HEK293 (cell line): ENCODE results near the gene ADAMTSL3.

Experiments
- CTCF ChIA-PET: fragments of 350-600 bp; formaldehyde crosslinking; extraction: SDS; loops from one replicate; lab custom pipeline; 2021; ENCODE audit warnings: antibody characterized with exemption; lab: Yijun Ruan, JAX
- POLR2A ChIA-PET: fragments of 300-600 bp; formaldehyde crosslinking; extraction: SDS; loops from one replicate; lab custom pipeline; 2020; ENCODE audit warnings: antibody characterized with exemption, inconsistent platforms; lab: Yijun Ruan, JAX
- H3K27ac ChIP-seq: fragments of 200-500 bp; sonication (Bioruptor generic); 2 replicates; pipeline ENCODE4 v1.5.1; 2014; ENCODE audit warnings: low read depth, low read length, control low read depth, inconsistent platforms; ENCODE audit errors: extremely low read depth
- H3K36me3 ChIP-seq, 2 experiments: fragments of 200-500 bp in 1 of 2; sonication (Bioruptor generic) in 1 of 2; 1 replicate in 1 of 2; 2 replicates in 1 of 2; pipeline ENCODE4 v1.5.1; 2014 to 2017; ENCODE audit warnings: inconsistent platforms in 2 of 2, low read length in 2 of 2; ENCODE audit not compliant: control insufficient read depth in 2 of 2, insufficient read depth in 1 of 2
- H3K4me1 ChIP-seq: fragments of 200-500 bp; sonication (Bioruptor generic); 2 replicates; pipeline ENCODE4 v1.5.1; 2014; ENCODE audit warnings: mild to moderate bottlenecking, low read length, inconsistent platforms; ENCODE audit not compliant: control insufficient read depth, insufficient read depth
- H3K4me3 ChIP-seq: 2 replicates; pipeline ENCODE4 v1.5.1; 2011; ENCODE audit warnings: low read depth, mild to moderate bottlenecking, control low read depth, low read length, moderate library complexity
- H3K9me3 ChIP-seq: fragments of 200-500 bp; sonication (Bioruptor generic); 2 replicates; pipeline ENCODE4 v1.5.1; 2014; ENCODE audit warnings: low read depth, low read length, inconsistent platforms; ENCODE audit not compliant: control insufficient read depth, insufficient read depth
- IKZF3 ChIP-seq: fragments of 450-650 bp; IDR thresholded peaks from 2 replicates; pipeline ENCODE4 v1.5.0; 2018; ENCODE audit warnings: missing biosample characterization, mild to moderate bottlenecking, missing genetic modification characterization, moderate library complexity
- ZBTB1 ChIP-seq: fragments of 450-650 bp; formaldehyde crosslinking; IDR thresholded peaks from 2 replicates; pipeline ENCODE4 v1.5.1; 2016; ENCODE audit warnings: missing biosample characterization, missing genetic modification characterization
- ZBTB11 ChIP-seq: fragments of 450-650 bp; formaldehyde crosslinking; conservative IDR thresholded peaks from 2 replicates; pipeline ENCODE4 v1.5.1; 2016; ENCODE audit warnings: low read depth, missing biosample characterization, missing genetic modification characterization
- ZNF155 ChIP-seq: fragments of 450-650 bp; formaldehyde crosslinking; IDR thresholded peaks from 2 replicates; pipeline ENCODE4 v1.5.1; 2016; ENCODE audit warnings: missing biosample characterization, missing genetic modification characterization
- ZNF175 ChIP-seq: fragments of 450-650 bp; formaldehyde crosslinking; IDR thresholded peaks from 2 replicates; pipeline ENCODE4 v1.5.1; 2016; ENCODE audit warnings: missing biosample characterization, missing genetic modification characterization
- ZNF18 ChIP-seq: fragments of 450-650 bp; formaldehyde crosslinking; IDR thresholded peaks from 2 replicates; pipeline ENCODE4 v1.5.1; 2016; ENCODE audit warnings: missing biosample characterization, missing genetic modification characterization
- ZNF311 ChIP-seq: fragments of 450-650 bp; formaldehyde crosslinking; IDR thresholded peaks from 2 replicates; pipeline ENCODE4 v1.5.1; 2017; ENCODE audit warnings: missing biosample characterization, missing genetic modification characterization, borderline replicate concordance
- ZNF366 ChIP-seq: fragments of 450-650 bp; formaldehyde crosslinking; conservative IDR thresholded peaks from 2 replicates; pipeline ENCODE4 v1.5.1; 2016; ENCODE audit warnings: missing biosample characterization, missing genetic modification characterization
- ZNF501 ChIP-seq: fragments of 450-650 bp; formaldehyde crosslinking; IDR thresholded peaks from 2 replicates; pipeline ENCODE4 v1.5.1; 2016; ENCODE audit warnings: missing biosample characterization, missing genetic modification characterization
- ZNF624 ChIP-seq: fragments of 450-650 bp; formaldehyde crosslinking; IDR thresholded peaks from 2 replicates; pipeline ENCODE4 v1.5.1; 2017; ENCODE audit warnings: missing biosample characterization, missing genetic modification characterization
- ZNF626 ChIP-seq: fragments of 450-650 bp; sonication (Bioruptor Pico); formaldehyde crosslinking; IDR thresholded peaks from 2 replicates; pipeline ENCODE4 v1.5.1; 2018; ENCODE audit warnings: missing biosample characterization, missing genetic modification characterization, inconsistent platforms
- ZNF701 ChIP-seq: fragments of 450-650 bp; formaldehyde crosslinking; IDR thresholded peaks from 2 replicates; pipeline ENCODE4 v1.5.1; 2016; ENCODE audit warnings: missing biosample characterization, missing genetic modification characterization
- ZNF843 ChIP-seq: fragments of 450-650 bp; formaldehyde crosslinking; IDR thresholded peaks from 2 replicates; pipeline ENCODE4 v1.5.1; 2016; ENCODE audit warnings: missing biosample characterization, missing genetic modification characterization
- TF ChIP-seq, protein P1 (sequence below): fragments of 450-650 bp; formaldehyde crosslinking; IDR thresholded peaks from 2 replicates; pipeline ENCODE4 v1.5.1; 2016; ENCODE audit warnings: missing biosample characterization, missing genetic modification characterization, borderline replicate concordance

Gene ADAMTSL3

GRCh38 chr15:83978588-83978987, 324.7 kb downstream of the ADAMTSL3 start:
- ChIA-PET POLR2A (no interaction called here), CTCF (no interaction called here)
- Histone ChIP-seq H3K4me1 (no peaks in the 10 kb centered on the region), H3K36me3 (no peaks in the 10 kb centered on the region), H3K9me3 (no peaks in the 10 kb centered on the region), H3K27ac (no peak overlapping the region), H3K4me3 (no peak overlapping the region)
- no peak for TF ChIP-seq ZNF18
- no peak for TF ChIP-seq ZNF311 (tag by site-specific recombination)
- no peak for TF ChIP-seq IKZF3
- TF ChIP-seq ZBTB1 (tag by site-specific recombination), result no peak
- no peak for TF ChIP-seq ZNF366
- no peak for TF ChIP-seq ZNF175 (tag by site-specific recombination)

DNA sequence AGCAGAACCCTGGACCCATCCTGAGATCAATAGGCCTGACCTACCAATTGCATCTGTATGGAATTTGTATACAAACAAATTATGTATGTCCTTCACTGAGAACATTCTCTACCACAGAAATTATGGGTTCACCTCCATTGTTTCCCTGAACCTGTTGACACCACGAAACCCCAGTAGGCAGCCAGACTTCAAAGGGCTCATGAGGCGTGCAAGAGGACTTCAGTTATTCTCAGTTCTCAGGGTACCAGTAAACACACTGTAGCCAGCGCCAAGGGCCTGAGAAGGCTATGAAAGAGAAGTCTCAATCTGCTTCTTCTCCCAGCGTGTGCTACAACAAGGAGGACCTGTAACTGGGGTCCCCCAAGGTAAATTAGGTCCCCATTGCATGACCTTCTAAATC, 326.7 kb downstream of the ADAMTSL3 start:
- CTCF ChIA-PET, result interaction anchor here (0.6 kb wide), 1 partner anchor 53 kb away, joined by 3 read pairs; no protein-coding TSS in a partner anchor

More for the DNA sequence above, 326.7 kb downstream of the ADAMTSL3 start:
- H3K4me1 ChIP-seq, result no peaks in the 10 kb centered on the region
- no peak overlapping the region for H3K27ac ChIP-seq
- no peaks in the 10 kb centered on the region for H3K36me3 ChIP-seq
- POLR2A ChIA-PET, result no interaction called here
- no peaks in the 10 kb centered on the region for H3K9me3 ChIP-seq
- no peak overlapping the region for H3K4me3 ChIP-seq
- TF ChIP-seq ZNF701 (no peak), ZNF624 (tag by site-specific recombination) (no peak), ZNF155 (tag by site-specific recombination) (no peak), ZNF501 (no peak), ZNF843 (tag by site-specific recombination) (no peak), ZNF626 (tag by site-specific recombination) (no peak), ZBTB11 (tag by site-specific recombination) (no peak)
- TF ChIP-seq, protein P1, sequence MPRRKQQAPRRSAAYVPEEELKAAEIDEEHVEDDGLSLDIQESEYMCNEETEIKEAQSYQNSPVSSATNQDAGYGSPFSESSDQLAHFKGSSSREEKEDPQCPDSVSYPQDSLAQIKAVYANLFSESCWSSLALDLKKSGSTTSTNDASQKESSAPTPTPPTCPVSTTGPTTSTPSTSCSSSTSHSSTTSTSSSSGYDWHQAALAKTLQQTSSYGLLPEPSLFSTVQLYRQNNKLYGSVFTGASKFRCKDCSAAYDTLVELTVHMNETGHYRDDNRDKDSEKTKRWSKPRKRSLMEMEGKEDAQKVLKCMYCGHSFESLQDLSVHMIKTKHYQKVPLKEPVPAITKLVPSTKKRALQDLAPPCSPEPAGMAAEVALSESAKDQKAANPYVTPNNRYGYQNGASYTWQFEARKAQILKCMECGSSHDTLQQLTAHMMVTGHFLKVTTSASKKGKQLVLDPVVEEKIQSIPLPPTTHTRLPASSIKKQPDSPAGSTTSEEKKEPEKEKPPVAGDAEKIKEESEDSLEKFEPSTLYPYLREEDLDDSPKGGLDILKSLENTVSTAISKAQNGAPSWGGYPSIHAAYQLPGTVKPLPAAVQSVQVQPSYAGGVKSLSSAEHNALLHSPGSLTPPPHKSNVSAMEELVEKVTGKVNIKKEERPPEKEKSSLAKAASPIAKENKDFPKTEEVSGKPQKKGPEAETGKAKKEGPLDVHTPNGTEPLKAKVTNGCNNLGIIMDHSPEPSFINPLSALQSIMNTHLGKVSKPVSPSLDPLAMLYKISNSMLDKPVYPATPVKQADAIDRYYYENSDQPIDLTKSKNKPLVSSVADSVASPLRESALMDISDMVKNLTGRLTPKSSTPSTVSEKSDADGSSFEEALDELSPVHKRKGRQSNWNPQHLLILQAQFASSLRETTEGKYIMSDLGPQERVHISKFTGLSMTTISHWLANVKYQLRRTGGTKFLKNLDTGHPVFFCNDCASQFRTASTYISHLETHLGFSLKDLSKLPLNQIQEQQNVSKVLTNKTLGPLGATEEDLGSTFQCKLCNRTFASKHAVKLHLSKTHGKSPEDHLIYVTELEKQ (tag by site-specific recombination), result no peak
